IPS-NIHi11 (cell line): ENCODE data around the gene PNMT.
A peak's percentile ranks its signal among the peaks of the same experiment; 100 is the strongest.

ENCODE experiments used
- DNase-seq: peaks from one replicate; pipeline ENCODE4 v3.0.0; 2012; ENCODE audit warnings: mixed read lengths, low spot score

PNMT gene

GRCh38 chr17:39653662-39654331 is 14.5 kb upstream of the PNMT start:
- peak; percentile 92 for DNase-seq

GRCh38 chr17:39655105-39655504 is 13.1 kb upstream of the PNMT start:
- no peak for DNase-seq

- DNase-seq: no peak
Observed at GRCh38 chr17:39658346-39658745, 9.9 kb upstream of the PNMT start.

GRCh38 chr17:39658760-39659159 is 9.5 kb upstream of the PNMT start:
- no peak for DNase-seq

GRCh38 chr17:39659279-39660010 is 8.8 kb upstream of the PNMT start:
- no peak for DNase-seq

GRCh38 chr17:39660011-39660360 is 8.3 kb upstream of the PNMT start:
- no peak for DNase-seq

GRCh38 chr17:39660397-39661385 is 7.6 kb upstream of the PNMT start:
- no peak for DNase-seq

GRCh38 chr17:39661744-39662541 is 6.3 kb upstream of the PNMT start:
- DNase-seq: no peak

GRCh38 chr17:39662551-39663339 is 5.5 kb upstream of the PNMT start:
- DNase-seq: peak; percentile 54

GRCh38 chr17:39663340-39663687 is 4.9 kb upstream of the PNMT start:
- peak; percentile 62 for DNase-seq

- DNase-seq: peak; percentile 89
Observed at GRCh38 chr17:39663688-39664580, 4.3 kb upstream of the PNMT start.

- no peak for DNase-seq
Observed at GRCh38 chr17:39664581-39665561, 3.4 kb upstream of the PNMT start, which contains the start of gene TCAP. Gene TCAP (plus strand): TSS chr17:39665349. CDS start chr17:39665360, 11 bp downstream.

GRCh38 chr17:39665642-39666224 is 2.5 kb upstream of the PNMT start:
- DNase-seq: no peak

- DNase-seq: no peak
Observed at GRCh38 chr17:39666231-39666600, 2.0 kb upstream of the PNMT start.

GRCh38 chr17:39666601-39667261 is 1.5 kb upstream of the PNMT start:
- no peak for DNase-seq

- peak; percentile 46 for DNase-seq
Observed at GRCh38 chr17:39667262-39667944, 850 bp upstream of the PNMT start.
